NT2/D1 (cell line): ENCODE results near the gene HOTAIR.

Experiments
- YY1 ChIP-seq: IDR thresholded peaks from 2 replicates; pipeline ENCODE4 v1.6.1; 2011; ENCODE audit not compliant: insufficient read length, insufficient read depth
- ZNF274 ChIP-seq: IDR thresholded peaks from 2 replicates; pipeline ENCODE4 v1.6.1; 2011; ENCODE audit warnings: mild to moderate bottlenecking, low read depth, low read length

DNA sequence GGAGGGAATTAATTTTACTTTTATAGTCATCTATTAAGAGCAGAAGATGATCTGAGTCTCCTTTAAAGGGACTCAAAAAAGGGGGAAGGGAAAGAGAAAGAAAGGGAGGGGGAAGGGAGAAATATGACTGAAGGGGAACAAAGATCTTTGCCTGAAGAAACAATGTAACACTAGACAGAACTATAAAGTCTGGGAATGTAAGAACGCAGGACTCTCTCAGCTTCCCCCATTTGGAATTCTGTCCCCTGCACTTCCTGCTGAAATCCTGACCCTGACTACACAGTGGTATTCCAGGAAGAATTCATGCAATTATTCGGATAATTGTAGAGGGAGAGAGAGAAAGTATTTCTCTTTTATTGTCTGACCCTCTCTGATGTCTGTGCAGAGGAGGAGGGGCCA, 10.4 kb downstream of the HOTAIR start:
- TF ChIP-seq ZNF274 (no peak), YY1 (no peak)
